ENCODE measurements around the gene SLC25A10.

GRCh38 chr17:81741049-81741593, 29.0 kb downstream of the SLC25A10 start:
- TF ChIP-seq TAF1 (IDR thresholded peaks at IDR 0.05; ENCODE audit: borderline replicate concordance, insufficient read depth, low read length) (no peak), POLR2AphosphoS5 (IDR thresholded peaks at IDR 0.05; ENCODE audit: low read depth, low read length) (no peak), REST (IDR thresholded peaks at IDR 0.05; ENCODE audit: insufficient read depth in 1 of 2, low read depth in 2 of 2, low read length in 2 of 2) (no peak)
